Esophagus squamous epithelium (tissue), 4 donors: Measurements from ENCODE around the gene MGAT5.

Experiments
- POLR2A ChIP-seq, 4 donors: fragments of 450-650 bp; IDR thresholded peaks; one replicate each; pipeline ENCODE4 v1.6.1; 2017; ENCODE audit warnings: antibody characterized with exemption in 4 of 4, mild to moderate bottlenecking in 4 of 4, moderate library complexity in 3 of 4
- TF ChIP-seq, protein P1 (sequence below), 6 experiments: fragments of 450-650 bp in 4 of 6; fragments of 200-600 bp in 2 of 6; sonication (generic) in 2 of 6; IDR thresholded peaks; one replicate each; pipeline ENCODE4 v1.5.1; 2016 to 2019; ENCODE audit warnings: antibody characterized with exemption in 6 of 6, mild to moderate bottlenecking in 4 of 6, moderate library complexity in 4 of 6

DNA sequence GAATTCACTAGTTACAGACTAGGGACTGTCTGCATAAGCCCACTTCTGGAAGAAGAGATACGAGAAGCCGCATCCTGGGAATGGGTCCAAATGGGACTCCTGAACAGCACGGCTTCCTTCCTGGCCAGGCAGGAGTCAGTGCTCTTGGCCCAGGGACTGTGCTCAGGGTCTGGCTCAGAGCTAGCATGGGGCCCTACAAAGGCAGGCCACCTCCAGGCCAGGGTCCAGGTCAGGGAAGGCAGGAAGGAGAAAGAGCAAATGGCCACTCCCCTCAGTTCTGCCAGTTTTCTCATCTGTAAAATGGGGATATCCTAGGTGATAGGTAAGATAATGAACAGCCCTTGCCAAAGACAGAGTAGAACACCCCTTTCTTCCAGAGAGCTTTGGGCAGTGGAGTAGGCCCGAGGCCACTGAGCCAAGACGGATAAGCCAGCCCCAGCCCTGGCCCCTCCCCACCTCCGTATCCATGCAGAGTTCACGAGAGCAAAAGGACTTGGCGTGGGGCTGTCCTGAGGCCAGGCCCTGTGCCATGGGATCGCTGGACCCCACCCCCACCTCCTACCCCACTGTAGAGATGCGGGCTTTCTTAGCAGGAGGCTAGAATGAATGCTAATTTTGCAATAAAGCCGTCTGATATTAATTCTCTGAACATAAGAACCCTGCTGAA, 190.1 kb downstream of the MGAT5 start:
- TF ChIP-seq, protein P1, sequence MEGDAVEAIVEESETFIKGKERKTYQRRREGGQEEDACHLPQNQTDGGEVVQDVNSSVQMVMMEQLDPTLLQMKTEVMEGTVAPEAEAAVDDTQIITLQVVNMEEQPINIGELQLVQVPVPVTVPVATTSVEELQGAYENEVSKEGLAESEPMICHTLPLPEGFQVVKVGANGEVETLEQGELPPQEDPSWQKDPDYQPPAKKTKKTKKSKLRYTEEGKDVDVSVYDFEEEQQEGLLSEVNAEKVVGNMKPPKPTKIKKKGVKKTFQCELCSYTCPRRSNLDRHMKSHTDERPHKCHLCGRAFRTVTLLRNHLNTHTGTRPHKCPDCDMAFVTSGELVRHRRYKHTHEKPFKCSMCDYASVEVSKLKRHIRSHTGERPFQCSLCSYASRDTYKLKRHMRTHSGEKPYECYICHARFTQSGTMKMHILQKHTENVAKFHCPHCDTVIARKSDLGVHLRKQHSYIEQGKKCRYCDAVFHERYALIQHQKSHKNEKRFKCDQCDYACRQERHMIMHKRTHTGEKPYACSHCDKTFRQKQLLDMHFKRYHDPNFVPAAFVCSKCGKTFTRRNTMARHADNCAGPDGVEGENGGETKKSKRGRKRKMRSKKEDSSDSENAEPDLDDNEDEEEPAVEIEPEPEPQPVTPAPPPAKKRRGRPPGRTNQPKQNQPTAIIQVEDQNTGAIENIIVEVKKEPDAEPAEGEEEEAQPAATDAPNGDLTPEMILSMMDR (IDR thresholded peaks at IDR 0.05), result no peak
- TF ChIP-seq POLR2A (IDR thresholded peaks at IDR 0.05), result no peak
